Suprapubic skin (tissue), 3 donors: ENCODE data around the gene ARID1B.

Experiments
- POLR2A ChIP-seq, 2 donors: fragments of 450-650 bp; IDR thresholded peaks; one replicate each; pipeline ENCODE4 v1.6.1; 2017; ENCODE audit warnings: antibody characterized with exemption in 2 of 2, mild to moderate bottlenecking in 2 of 2, moderate library complexity in 2 of 2
- TF ChIP-seq, protein P1 (sequence below), 2 donors: fragments of 200-600 bp in 1 of 2; fragments of 450-650 bp in 1 of 2; sonication (generic) in 1 of 2; IDR thresholded peaks; one replicate each; pipeline ENCODE4 v1.5.1; 2016 to 2019; ENCODE audit warnings: antibody characterized with exemption in 2 of 2, mild to moderate bottlenecking in 1 of 2, moderate library complexity in 1 of 2

- TF ChIP-seq, protein P1, sequence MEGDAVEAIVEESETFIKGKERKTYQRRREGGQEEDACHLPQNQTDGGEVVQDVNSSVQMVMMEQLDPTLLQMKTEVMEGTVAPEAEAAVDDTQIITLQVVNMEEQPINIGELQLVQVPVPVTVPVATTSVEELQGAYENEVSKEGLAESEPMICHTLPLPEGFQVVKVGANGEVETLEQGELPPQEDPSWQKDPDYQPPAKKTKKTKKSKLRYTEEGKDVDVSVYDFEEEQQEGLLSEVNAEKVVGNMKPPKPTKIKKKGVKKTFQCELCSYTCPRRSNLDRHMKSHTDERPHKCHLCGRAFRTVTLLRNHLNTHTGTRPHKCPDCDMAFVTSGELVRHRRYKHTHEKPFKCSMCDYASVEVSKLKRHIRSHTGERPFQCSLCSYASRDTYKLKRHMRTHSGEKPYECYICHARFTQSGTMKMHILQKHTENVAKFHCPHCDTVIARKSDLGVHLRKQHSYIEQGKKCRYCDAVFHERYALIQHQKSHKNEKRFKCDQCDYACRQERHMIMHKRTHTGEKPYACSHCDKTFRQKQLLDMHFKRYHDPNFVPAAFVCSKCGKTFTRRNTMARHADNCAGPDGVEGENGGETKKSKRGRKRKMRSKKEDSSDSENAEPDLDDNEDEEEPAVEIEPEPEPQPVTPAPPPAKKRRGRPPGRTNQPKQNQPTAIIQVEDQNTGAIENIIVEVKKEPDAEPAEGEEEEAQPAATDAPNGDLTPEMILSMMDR (IDR thresholded peaks at IDR 0.05), result no peak
- TF ChIP-seq POLR2A (IDR thresholded peaks at IDR 0.05), result no peak
Measured at GRCh38 chr6:156803353-156803752, 26.2 kb downstream of the ARID1B start.
